HepG2 (cell line): ENCODE data around the gene RNF5. TPM values are rescaled to one million over a fixed set of nuclear protein-coding genes. Genes with fewer than 3 reads are reported as not detected.

Experiments used
- ATAC-seq: fragments of 200-7000 bp; cut with Tn5 transposase; 3 replicates; pipeline ENCODE4 v1.9.1; 2020; ENCODE audit warnings: mild to moderate bottlenecking, moderate library complexity
- BruUV-seq: library from RNA; stranded (reverse); fragments of 400-500 nt; replicated peaks from 2 replicates; lab custom pipeline; 2021; lab: Mats Ljungman, UMichigan
- CTCF ChIA-PET: fragments of 300-600 bp; formaldehyde crosslinking; extraction: SDS; loops from one replicate; lab custom pipeline; 2021; ENCODE audit warnings: low total read pairs, inconsistent platforms, low intra/inter-chr PET ratio; lab: Yijun Ruan, JAX
- POLR2A ChIA-PET: fragments of 350-600 bp; sonication (Branson Sonifier 250); formaldehyde crosslinking; loops from one replicate; lab custom pipeline; 2020; ENCODE audit warnings: antibody characterized with exemption, inconsistent platforms; lab: Yijun Ruan, JAX
- DNase-seq: peaks from one replicate; pipeline ENCODE4 v3.0.0-alpha.2; 2015; ENCODE audit warnings: low spot score
- FAIRE-seq: peaks from 3 replicates; lab custom pipeline; 2011; peaks lifted over from hg19 to GRCh38; lab: Jason Lieb, UNC
- H2AFZ ChIP-seq: one replicate; pipeline ENCODE4 v1.6.1; 2011; ENCODE audit warnings: low read length, inconsistent platforms
- H3K27ac ChIP-seq: fragments of 300-600 bp; 3 replicates; pipeline ENCODE4 v1.8.0; 2011; ENCODE audit warnings: mixed run types, mild to moderate bottlenecking, mixed read lengths, low read length, inconsistent platforms; ENCODE audit not compliant: insufficient read depth; ENCODE audit errors: extremely low read length
- H3K27me3 ChIP-seq, 2 experiments: fragments of 200-600 bp in 1 of 2; 2 replicates in 1 of 2; 3 replicates in 1 of 2; pipeline versions ENCODE4 v1.6.0 to v1.8.0; 2011; ENCODE audit warnings: low read length in 2 of 2, mild to moderate bottlenecking in 2 of 2, moderate library complexity in 2 of 2, inconsistent platforms in 1 of 2; ENCODE audit not compliant: insufficient read depth in 2 of 2, control insufficient read depth in 1 of 2
- H3K36me3 ChIP-seq, 2 experiments: fragments of 200-600 bp in 1 of 2; replicated peaks in 1 of 2; 2 replicates in 1 of 2; 3 replicates in 1 of 2; pipeline versions ENCODE4 v1.5.1 to v1.8.0; 2011; ENCODE audit warnings: low read length in 2 of 2, inconsistent platforms in 1 of 2; ENCODE audit not compliant: insufficient read depth in 2 of 2, control insufficient read depth in 1 of 2
- H3K4me1 ChIP-seq: 2 replicates; pipeline ENCODE4 v1.5.1; 2012; ENCODE audit warnings: low read length, inconsistent platforms; ENCODE audit not compliant: insufficient read depth
- H3K4me2 ChIP-seq: 2 replicates; pipeline ENCODE4 v1.6.0; 2011; ENCODE audit warnings: low read depth, low read length, inconsistent platforms
- H3K4me3 ChIP-seq, 3 experiments: fragments of 200-600 bp in 1 of 3; sonication (generic), shearing (Covaris generic) in 1 of 3; replicated peaks in 1 of 3; 2 replicates each; pipeline ENCODE4 v1.5.1; 2011 to 2016; ENCODE audit warnings: low read length in 3 of 3, inconsistent platforms in 2 of 3, low read depth in 2 of 3, mild to moderate bottlenecking in 2 of 3, control low read depth in 1 of 3, mixed read lengths in 1 of 3; ENCODE audit not compliant: insufficient read depth in 1 of 3
- H3K79me2 ChIP-seq: one replicate; pipeline ENCODE4 v1.6.1; 2011; ENCODE audit warnings: low read length, inconsistent platforms; ENCODE audit not compliant: insufficient read depth
- H3K9ac ChIP-seq: 2 replicates; pipeline ENCODE4 v1.6.0; 2011; ENCODE audit warnings: mild to moderate bottlenecking, low read depth, low read length, inconsistent platforms; ENCODE audit not compliant: insufficient read depth
- H3K9me3 ChIP-seq: 2 replicates; pipeline ENCODE4 v1.5.1; 2012; ENCODE audit warnings: mild to moderate bottlenecking, low read length
- H4K20me1 ChIP-seq: 2 replicates; pipeline ENCODE4 v1.6.0; 2011; ENCODE audit warnings: inconsistent platforms, mild to moderate bottlenecking, low read length, moderate library complexity; ENCODE audit not compliant: insufficient read depth
- CBFB ChIP-seq: sonication (generic); formaldehyde crosslinking; IDR thresholded peaks from 2 replicates; pipeline ENCODE4 v1.4.0; 2020; ENCODE audit warnings: missing genetic modification reagents
- KLF11 ChIP-seq: IDR thresholded peaks from 2 replicates; pipeline ENCODE4 v1.6.1; 2016; ENCODE audit warnings: missing compliant biosample characterization
- MXI1 ChIP-seq: IDR thresholded peaks from 3 replicates; pipeline ENCODE4 v1.6.1; 2012; ENCODE audit warnings: low read depth, low read length, inconsistent platforms, borderline replicate concordance
- NR1H2 ChIP-seq: sonication (generic); formaldehyde crosslinking; IDR thresholded peaks from 2 replicates; pipeline ENCODE4 v1.8.1; 2022; ENCODE audit warnings: low read depth, missing genetic modification reagents, borderline replicate concordance
- ZNF280D ChIP-seq: sonication (generic); formaldehyde crosslinking; IDR thresholded peaks from 2 replicates; pipeline ENCODE4 v1.5.1; 2020; ENCODE audit warnings: mild to moderate bottlenecking, missing genetic modification reagents
- WGBS: methylation state at CpG from one replicate; pipeline ENCODE4 v1.1.6; 2017; ENCODE audit warnings: low lambda C conversion rate; 5-methylcytosine and 5-hydroxymethylcytosine counted together
- in situ Hi-C: cut with HindIII; loops from 2 replicates; pipeline ENCODE4 v1.10.0; 2017; ENCODE audit warnings: low pct_unique_long_range_greater_than_20kb; ENCODE audit not compliant: extremely low pct_ligation_motif_present
- intact Hi-C: fragments of 100-400 bp; cut with micrococcal nuclease; formaldehyde crosslinking; loops from one replicate; pipeline ENCODE4 v1.10.0; 2022; ENCODE audit not compliant: unreplicated experiment
- polyA plus RNA-seq, 8 experiments: library from polyadenylated mRNA; depleted of rRNA in 3 of 8; stranded (reverse) in 7 of 8; unstranded in 1 of 8; fragments of >200 nt; fragmentation: Illumina TruSeq in 4 of 8; extraction: Trizol in 4 of 8; gene quantifications; 2 replicates each; pipeline versions ENCODE4 v1.2.1 to v1.2.3, GENCODE V29; 2011 to 2016; ENCODE audit warnings: low read depth in 4 of 8, missing spikeins in 1 of 8, mixed read lengths in 1 of 8; ENCODE audit not compliant: insufficient read depth in 1 of 8
- total RNA-seq, 5 experiments: library from RNA; depleted of rRNA; stranded (reverse); fragments of >200 nt; fragmentation: Illumina TruSeq; extraction: Trizol; gene quantifications; 2 replicates each; pipeline ENCODE4 v1.2.3, GENCODE V29; 2016; ENCODE audit warnings: low read depth in 1 of 5
- TF ChIP-seq, protein P1 (sequence below): sonication (generic); formaldehyde crosslinking; IDR thresholded peaks from 2 replicates; pipeline ENCODE4 v1.9.0; 2021; ENCODE audit warnings: missing genetic modification reagents, borderline replicate concordance
- TF ChIP-seq, protein P2 (sequence below): sonication (generic); formaldehyde crosslinking; IDR thresholded peaks from 2 replicates; pipeline ENCODE4 v1.5.1; 2020; ENCODE audit warnings: missing genetic modification reagents, mild to moderate bottlenecking, borderline replicate concordance
- TF ChIP-seq, protein P3 (sequence below): sonication (generic); formaldehyde crosslinking; IDR thresholded peaks from 2 replicates; pipeline ENCODE4 v1.5.1; 2020; ENCODE audit warnings: mild to moderate bottlenecking, moderate library complexity, missing genetic modification reagents

The RNF5 gene
- total and polyA plus RNA-seq, 2 of the 13 experiments (the other 11 are each of a cell fraction or from before 2014, with no cell fraction given): 98.0 to 131 TPM

DNA sequence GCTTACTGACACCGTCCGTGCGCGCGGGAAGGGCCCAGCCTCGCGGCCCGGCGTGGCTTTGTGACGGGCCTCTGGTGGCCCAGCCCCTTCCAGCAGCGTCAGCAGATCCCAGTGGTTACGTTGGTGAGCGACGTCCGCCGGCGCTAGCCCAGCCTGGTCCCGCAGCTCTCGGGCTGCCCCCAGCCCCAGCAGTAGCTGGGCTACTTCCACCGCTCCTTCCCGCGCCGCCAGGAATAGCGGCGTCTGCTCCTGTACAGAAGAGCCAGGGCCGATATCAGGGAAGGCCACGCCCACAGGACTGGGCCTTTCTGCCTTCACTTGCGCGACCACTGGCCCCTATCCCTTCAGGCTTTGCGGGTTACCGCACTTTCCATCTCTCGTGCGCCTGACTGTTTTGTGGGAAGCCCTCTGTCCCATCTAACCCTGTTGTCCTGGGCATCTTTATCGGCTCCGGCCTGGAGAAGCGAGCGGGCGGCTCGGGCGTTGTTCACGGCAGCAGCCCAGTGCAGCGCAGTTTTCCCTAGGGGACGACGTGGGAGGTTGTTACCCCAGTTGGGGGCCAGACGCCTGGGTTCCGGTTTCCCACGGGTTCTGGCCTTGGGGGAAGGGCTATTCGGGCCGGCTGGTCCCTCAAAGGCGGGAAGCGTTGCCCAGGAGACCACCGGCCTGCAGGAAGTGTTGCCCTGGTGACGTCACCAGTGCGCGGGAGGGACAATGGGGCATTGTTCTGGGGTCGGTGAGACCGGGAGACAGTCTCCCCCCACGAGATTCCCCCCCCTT, 17.9 kb downstream of the RNF5 start:
- BruUV-seq: TSS peak; percentile 98
- no peak overlapping the region for H2AFZ ChIP-seq
- no peaks in the 10 kb centered on the region for H4K20me1 ChIP-seq
- peak overlapping the region; percentile 71 to 96 (median 94) for H3K4me3 ChIP-seq
- no peaks in the 10 kb centered on the region for H3K9me3 ChIP-seq
- H3K9ac ChIP-seq: peak overlapping the region; percentile 99
- H3K79me2 ChIP-seq: no peaks in the 10 kb centered on the region
- peak; percentile 88 for DNase-seq
- peak overlapping the region; percentile 99 for H3K4me2 ChIP-seq
- no peaks in the 10 kb centered on the region for H3K36me3 ChIP-seq
- peak; percentile 56 for FAIRE-seq
- intact Hi-C loops (loop anchor here (1.0 to 5.0 kb wide), 4 partner anchors 18 to 79 kb away; partner anchors contain the start of genes PPT2 and RNF5), in situ Hi-C loops (no loop called here)
- ATAC-seq: peak; percentile 85
- peaks cover 63% of the 10 kb centered on the region for H3K4me1 ChIP-seq
- 2% methylated on average over 32 of the region's 58 CpGs for WGBS
- CTCF ChIA-PET: interaction anchor here (1.0 kb wide), 1 partner anchor 42 kb away, joined by 4 read pairs; the partner anchor contains the start of gene PPT2
- peaks cover under 1 to 5% of the 10 kb centered on the region in 2 experiments; a peak in 2 of 5 replicates for H3K27me3 ChIP-seq
- peak overlapping the region; percentile 98 for H3K27ac ChIP-seq
- POLR2A ChIA-PET: interaction anchor here (0.6 to 3.0 kb wide), 23 partner anchors 9 to 1258 kb away, joined by 3 to 82 read pairs (median 4); partner anchors contain the start of genes AGPAT1, ATF6B, DXO and FKBPL
- TF ChIP-seq, protein P1, sequence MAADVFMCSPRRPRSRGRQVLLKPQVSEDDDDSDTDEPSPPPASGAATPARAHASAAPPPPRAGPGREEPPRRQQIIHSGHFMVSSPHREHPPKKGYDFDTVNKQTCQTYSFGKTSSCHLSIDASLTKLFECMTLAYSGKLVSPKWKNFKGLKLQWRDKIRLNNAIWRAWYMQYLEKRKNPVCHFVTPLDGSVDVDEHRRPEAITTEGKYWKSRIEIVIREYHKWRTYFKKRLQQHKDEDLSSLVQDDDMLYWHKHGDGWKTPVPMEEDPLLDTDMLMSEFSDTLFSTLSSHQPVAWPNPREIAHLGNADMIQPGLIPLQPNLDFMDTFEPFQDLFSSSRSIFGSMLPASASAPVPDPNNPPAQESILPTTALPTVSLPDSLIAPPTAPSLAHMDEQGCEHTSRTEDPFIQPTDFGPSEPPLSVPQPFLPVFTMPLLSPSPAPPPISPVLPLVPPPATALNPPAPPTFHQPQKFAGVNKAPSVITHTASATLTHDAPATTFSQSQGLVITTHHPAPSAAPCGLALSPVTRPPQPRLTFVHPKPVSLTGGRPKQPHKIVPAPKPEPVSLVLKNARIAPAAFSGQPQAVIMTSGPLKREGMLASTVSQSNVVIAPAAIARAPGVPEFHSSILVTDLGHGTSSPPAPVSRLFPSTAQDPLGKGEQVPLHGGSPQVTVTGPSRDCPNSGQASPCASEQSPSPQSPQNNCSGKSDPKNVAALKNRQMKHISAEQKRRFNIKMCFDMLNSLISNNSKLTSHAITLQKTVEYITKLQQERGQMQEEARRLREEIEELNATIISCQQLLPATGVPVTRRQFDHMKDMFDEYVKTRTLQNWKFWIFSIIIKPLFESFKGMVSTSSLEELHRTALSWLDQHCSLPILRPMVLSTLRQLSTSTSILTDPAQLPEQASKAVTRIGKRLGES: 0 out of 2 replicates have a peak, but pooled peaks have one; percentile 55
- peak; percentile 57; the same call in 2 of the 3 replicates for TF ChIP-seq MXI1
- TF ChIP-seq, protein P2, sequence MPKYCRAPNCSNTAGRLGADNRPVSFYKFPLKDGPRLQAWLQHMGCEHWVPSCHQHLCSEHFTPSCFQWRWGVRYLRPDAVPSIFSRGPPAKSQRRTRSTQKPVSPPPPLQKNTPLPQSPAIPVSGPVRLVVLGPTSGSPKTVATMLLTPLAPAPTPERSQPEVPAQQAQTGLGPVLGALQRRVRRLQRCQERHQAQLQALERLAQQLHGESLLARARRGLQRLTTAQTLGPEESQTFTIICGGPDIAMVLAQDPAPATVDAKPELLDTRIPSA (CRISPR knock-in tag): no peak
- TF ChIP-seq ZNF280D (CRISPR knock-in tag): peak; percentile 92
- peak; percentile 92; the same call in 1 of the 2 replicates for TF ChIP-seq NR1H2
- TF ChIP-seq, protein P3, sequence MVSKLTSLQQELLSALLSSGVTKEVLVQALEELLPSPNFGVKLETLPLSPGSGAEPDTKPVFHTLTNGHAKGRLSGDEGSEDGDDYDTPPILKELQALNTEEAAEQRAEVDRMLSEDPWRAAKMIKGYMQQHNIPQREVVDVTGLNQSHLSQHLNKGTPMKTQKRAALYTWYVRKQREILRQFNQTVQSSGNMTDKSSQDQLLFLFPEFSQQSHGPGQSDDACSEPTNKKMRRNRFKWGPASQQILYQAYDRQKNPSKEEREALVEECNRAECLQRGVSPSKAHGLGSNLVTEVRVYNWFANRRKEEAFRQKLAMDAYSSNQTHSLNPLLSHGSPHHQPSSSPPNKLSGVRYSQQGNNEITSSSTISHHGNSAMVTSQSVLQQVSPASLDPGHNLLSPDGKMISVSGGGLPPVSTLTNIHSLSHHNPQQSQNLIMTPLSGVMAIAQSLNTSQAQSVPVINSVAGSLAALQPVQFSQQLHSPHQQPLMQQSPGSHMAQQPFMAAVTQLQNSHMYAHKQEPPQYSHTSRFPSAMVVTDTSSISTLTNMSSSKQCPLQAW (CRISPR knock-in tag): peak; percentile 60; the same call in 1 of the 2 replicates
- TF ChIP-seq KLF11 (CRISPR knock-in tag): no peak
- TF ChIP-seq CBFB (CRISPR knock-in tag): no peak; the same call in 1 of the 2 replicates
